SK-N-SH (cell line): ENCODE data around the gene AMFR. TPM values are rescaled to one million over a fixed set of nuclear protein-coding genes. Genes with fewer than 3 reads are reported as not detected.

Source experiments
- CTCF ChIA-PET: fragments of 300-600, 350-600 bp; formaldehyde crosslinking; extraction: SDS; loops from one replicate; lab custom pipeline; 2021; lab: Yijun Ruan, JAX
- POLR2A ChIA-PET: fragments of 350-600 bp; sonication (Branson Sonifier 250); formaldehyde crosslinking; extraction: SDS; loops from one replicate; lab custom pipeline; 2020; ENCODE audit warnings: antibody characterized with exemption, inconsistent platforms; lab: Yijun Ruan, JAX
- DNase-seq: peaks from one replicate; pipeline ENCODE4 v3.0.0; 2012
- H2AFZ ChIP-seq: fragments of 200-600 bp; sonication (generic); 2 replicates; pipeline ENCODE4 v1.8.1; 2016; ENCODE audit warnings: antibody characterized with exemption, mild to moderate bottlenecking, low read depth
- H3F3A ChIP-seq: fragments of 200-600 bp; sonication (generic); replicated peaks from 2 replicates; pipeline ENCODE3; 2016; ENCODE audit warnings: antibody characterized with exemption, mild to moderate bottlenecking; ENCODE audit not compliant: insufficient read depth
- H3K27ac ChIP-seq, 2 experiments: fragments of 200-500 bp in 1 of 2; fragments of 200-600 bp in 1 of 2; sonication (Bioruptor generic) in 1 of 2; sonication (generic), shearing (Covaris generic) in 1 of 2; 2 replicates each; pipeline versions ENCODE4 v1.5.1 to v1.6.1; 2014 to 2016; ENCODE audit warnings: low read depth in 2 of 2, inconsistent platforms in 1 of 2, low read length in 1 of 2, mild to moderate bottlenecking in 1 of 2, mixed read lengths in 1 of 2
- H3K27me3 ChIP-seq: fragments of 200-600 bp; sonication (generic), shearing (Covaris generic); 2 replicates; pipeline ENCODE4 v1.6.1; 2016; ENCODE audit warnings: mixed run types; ENCODE audit not compliant: insufficient read depth
- H3K36me3 ChIP-seq, 2 experiments: fragments of 200-500 bp in 1 of 2; fragments of 200-600 bp in 1 of 2; sonication (Bioruptor generic) in 1 of 2; sonication (generic) in 1 of 2; replicated peaks in 1 of 2; 2 replicates each; pipeline versions ENCODE3 to v1.5.1; 2014 to 2016; ENCODE audit warnings: low read length in 1 of 2, mild to moderate bottlenecking in 1 of 2; ENCODE audit not compliant: insufficient read depth in 2 of 2, control insufficient read depth in 1 of 2
- H3K4me1 ChIP-seq, 2 experiments: fragments of 200-500 bp in 1 of 2; fragments of 200-600 bp in 1 of 2; sonication (Bioruptor generic) in 1 of 2; sonication (generic), shearing (Covaris generic) in 1 of 2; 2 replicates each; pipeline versions ENCODE4 v1.5.1 to v1.6.1; 2014 to 2016; ENCODE audit warnings: low read depth in 1 of 2, low read length in 1 of 2, mixed run types in 1 of 2; ENCODE audit not compliant: insufficient read depth in 2 of 2, control insufficient read depth in 1 of 2
- H3K4me2 ChIP-seq: fragments of 200-600 bp; sonication (generic), shearing (Covaris generic); 2 replicates; pipeline ENCODE4 v1.6.1; 2017; ENCODE audit warnings: mixed run types
- H3K4me3 ChIP-seq, 2 experiments: fragments of 200-500 bp in 1 of 2; fragments of 200-600 bp in 1 of 2; sonication (Bioruptor generic) in 1 of 2; sonication (generic), shearing (Covaris generic) in 1 of 2; 2 replicates each; pipeline versions ENCODE4 v1.5.1 to v1.8.1; 2014 to 2016; ENCODE audit warnings: low read depth in 2 of 2, inconsistent platforms in 1 of 2, low read length in 1 of 2, mild to moderate bottlenecking in 1 of 2, mixed read lengths in 1 of 2, moderate library complexity in 1 of 2
- H3K79me2 ChIP-seq: fragments of 200-600 bp; sonication (generic); 2 replicates; pipeline ENCODE4 v1.8.1; 2017; ENCODE audit warnings: mild to moderate bottlenecking; ENCODE audit not compliant: insufficient read depth
- H3K9ac ChIP-seq: fragments of 200-600 bp; sonication (generic); 2 replicates; pipeline ENCODE4 v1.6.1; 2017; ENCODE audit warnings: mixed run types
- H3K9me2 ChIP-seq: fragments of 200-600 bp; sonication (generic); 2 replicates; pipeline ENCODE4 v1.6.1; 2017; ENCODE audit warnings: mixed run types
- H3K9me3 ChIP-seq: fragments of 200-600 bp; sonication (generic); 2 replicates; pipeline ENCODE4 v1.6.1; 2017; ENCODE audit warnings: mixed run types, mild to moderate bottlenecking, moderate library complexity
- H4K20me1 ChIP-seq: fragments of 200-600 bp; sonication (generic); 2 replicates; pipeline ENCODE4 v1.6.1; 2017; ENCODE audit warnings: mild to moderate bottlenecking, mixed run types; ENCODE audit not compliant: insufficient read depth
- ELF1 ChIP-seq: IDR thresholded peaks from 2 replicates; pipeline ENCODE4 v1.4.0; 2012
- EP300 ChIP-seq, 2 experiments: IDR thresholded peaks; 2 replicates each; pipeline versions ENCODE4 v1.4.0 to v1.6.1; 2012; ENCODE audit warnings: borderline replicate concordance in 1 of 2, low read depth in 1 of 2, low read length in 1 of 2
- FOXJ3 ChIP-seq: sonication (generic); formaldehyde crosslinking; IDR thresholded peaks from 2 replicates; pipeline ENCODE4 v1.5.1; 2020; ENCODE audit warnings: mild to moderate bottlenecking, missing genetic modification reagents
- FOXM1 ChIP-seq: IDR thresholded peaks from 2 replicates; pipeline ENCODE4 v1.4.0; 2012; ENCODE audit warnings: low read depth, mild to moderate bottlenecking
- GATA2 ChIP-seq: sonication (generic); formaldehyde crosslinking; IDR thresholded peaks from 2 replicates; pipeline ENCODE4 v1.5.0; 2020; ENCODE audit warnings: mild to moderate bottlenecking, missing genetic modification reagents
- MXI1 ChIP-seq: IDR thresholded peaks from 2 replicates; pipeline ENCODE4 v1.6.1; 2012; ENCODE audit warnings: mild to moderate bottlenecking, low read depth, low read length, improper control_type of control experiment
- NFIC ChIP-seq: IDR thresholded peaks from 2 replicates; pipeline ENCODE4 v1.4.0; 2012; ENCODE audit warnings: borderline replicate concordance
- NRF1 ChIP-seq: IDR thresholded peaks from 2 replicates; pipeline ENCODE4 v1.6.1; 2012; ENCODE audit warnings: low read depth, mild to moderate bottlenecking, low read length
- RXRA ChIP-seq: IDR thresholded peaks from 2 replicates; pipeline ENCODE4 v1.4.0; 2012; ENCODE audit warnings: low read depth, mild to moderate bottlenecking, borderline replicate concordance
- SIN3A ChIP-seq: IDR thresholded peaks from 2 replicates; pipeline ENCODE4 v1.6.1; 2012; ENCODE audit warnings: low read depth, mild to moderate bottlenecking, low read length, moderate library complexity, borderline replicate concordance
- SMC3 ChIP-seq: IDR thresholded peaks from 2 replicates; pipeline ENCODE4 v1.6.1; 2012; ENCODE audit warnings: low read depth, low read length, improper control_type of control experiment
- TAF1 ChIP-seq: IDR thresholded peaks from 2 replicates; pipeline ENCODE4 v1.6.1; 2012; ENCODE audit warnings: low read depth, mild to moderate bottlenecking, low read length, moderate library complexity, borderline replicate concordance
- TCF12 ChIP-seq: IDR thresholded peaks from 2 replicates; pipeline ENCODE4 v1.4.0; 2012
- TEAD4 ChIP-seq: IDR thresholded peaks from 2 replicates; pipeline ENCODE4 v1.4.0; 2012; ENCODE audit warnings: mild to moderate bottlenecking, borderline replicate concordance; ENCODE audit not compliant: insufficient read depth
- YY1 ChIP-seq: IDR thresholded peaks from 2 replicates; pipeline ENCODE4 v1.4.0; 2012; ENCODE audit warnings: low read depth, mild to moderate bottlenecking
- polyA plus RNA-seq, 3 experiments: library from polyadenylated mRNA; depleted of rRNA; stranded (reverse); fragments of >200 nt; gene quantifications; 2 replicates each; pipeline ENCODE4 v1.2.3, GENCODE V29; 2012
- TF ChIP-seq, protein P1 (sequence below): IDR thresholded peaks from 2 replicates; pipeline ENCODE4; 2012
- TF ChIP-seq, protein P2 (sequence below): fragments of 150-350 bp; IDR thresholded peaks from 2 replicates; pipeline ENCODE4 v1.6.1; 2016; ENCODE audit warnings: mild to moderate bottlenecking, low read depth, low read length
- TF ChIP-seq, protein P3 (sequence below): IDR thresholded peaks from 2 replicates; pipeline ENCODE4 v1.4.0; 2012; ENCODE audit warnings: low read depth, borderline replicate concordance
- TF ChIP-seq, protein P4 (sequence below): IDR thresholded peaks from 2 replicates; pipeline ENCODE4 v1.6.1; 2012; ENCODE audit warnings: mild to moderate bottlenecking, low read depth, low read length, moderate library complexity
- TF ChIP-seq, protein P5 (sequence below): IDR thresholded peaks from 2 replicates; pipeline ENCODE4 v1.4.0; 2012; ENCODE audit warnings: low read depth

AMFR gene
- polyA plus RNA-seq, 1 of the 3 experiments (the other 2 are of a cell fraction) = 65.3 TPM

DNA sequence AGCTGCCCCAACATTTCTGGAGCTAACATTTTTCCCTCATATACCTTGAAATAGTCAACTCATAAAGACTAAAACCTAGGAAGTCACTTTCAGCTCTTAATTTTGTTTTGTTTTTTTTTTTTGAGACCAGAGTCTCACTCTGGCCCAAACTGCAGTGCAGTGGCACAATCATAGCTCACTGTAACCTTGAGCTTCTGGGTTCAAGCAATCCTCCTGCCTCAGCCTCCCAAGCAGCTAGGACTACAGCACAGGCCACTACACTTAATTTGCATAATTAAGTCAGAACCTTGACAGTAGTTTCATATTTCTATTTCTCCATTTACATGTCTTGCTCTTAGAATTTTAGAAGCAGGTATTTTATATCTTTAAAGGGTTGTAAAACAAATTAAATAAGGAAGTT, 4.7 kb downstream of the AMFR start:
- TF ChIP-seq MXI1 = no peak
- TF ChIP-seq FOXM1 = no peak
- no peak for TF ChIP-seq FOXJ3 (CRISPR knock-in tag)
- TF ChIP-seq NFIC = no peak
- TF ChIP-seq TEAD4 = no peak
- TF ChIP-seq, protein P1, sequence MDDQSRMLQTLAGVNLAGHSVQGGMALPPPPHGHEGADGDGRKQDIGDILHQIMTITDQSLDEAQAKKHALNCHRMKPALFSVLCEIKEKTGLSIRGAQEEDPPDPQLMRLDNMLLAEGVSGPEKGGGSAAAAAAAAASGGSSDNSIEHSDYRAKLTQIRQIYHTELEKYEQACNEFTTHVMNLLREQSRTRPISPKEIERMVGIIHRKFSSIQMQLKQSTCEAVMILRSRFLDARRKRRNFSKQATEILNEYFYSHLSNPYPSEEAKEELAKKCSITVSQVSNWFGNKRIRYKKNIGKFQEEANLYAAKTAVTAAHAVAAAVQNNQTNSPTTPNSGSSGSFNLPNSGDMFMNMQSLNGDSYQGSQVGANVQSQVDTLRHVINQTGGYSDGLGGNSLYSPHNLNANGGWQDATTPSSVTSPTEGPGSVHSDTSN = no peak
- TF ChIP-seq RXRA = no peak
- TF ChIP-seq, protein P2, sequence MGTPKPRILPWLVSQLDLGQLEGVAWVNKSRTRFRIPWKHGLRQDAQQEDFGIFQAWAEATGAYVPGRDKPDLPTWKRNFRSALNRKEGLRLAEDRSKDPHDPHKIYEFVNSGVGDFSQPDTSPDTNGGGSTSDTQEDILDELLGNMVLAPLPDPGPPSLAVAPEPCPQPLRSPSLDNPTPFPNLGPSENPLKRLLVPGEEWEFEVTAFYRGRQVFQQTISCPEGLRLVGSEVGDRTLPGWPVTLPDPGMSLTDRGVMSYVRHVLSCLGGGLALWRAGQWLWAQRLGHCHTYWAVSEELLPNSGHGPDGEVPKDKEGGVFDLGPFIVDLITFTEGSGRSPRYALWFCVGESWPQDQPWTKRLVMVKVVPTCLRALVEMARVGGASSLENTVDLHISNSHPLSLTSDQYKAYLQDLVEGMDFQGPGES = no peak
- TF ChIP-seq TAF1 = no peak
- TF ChIP-seq, protein P3, sequence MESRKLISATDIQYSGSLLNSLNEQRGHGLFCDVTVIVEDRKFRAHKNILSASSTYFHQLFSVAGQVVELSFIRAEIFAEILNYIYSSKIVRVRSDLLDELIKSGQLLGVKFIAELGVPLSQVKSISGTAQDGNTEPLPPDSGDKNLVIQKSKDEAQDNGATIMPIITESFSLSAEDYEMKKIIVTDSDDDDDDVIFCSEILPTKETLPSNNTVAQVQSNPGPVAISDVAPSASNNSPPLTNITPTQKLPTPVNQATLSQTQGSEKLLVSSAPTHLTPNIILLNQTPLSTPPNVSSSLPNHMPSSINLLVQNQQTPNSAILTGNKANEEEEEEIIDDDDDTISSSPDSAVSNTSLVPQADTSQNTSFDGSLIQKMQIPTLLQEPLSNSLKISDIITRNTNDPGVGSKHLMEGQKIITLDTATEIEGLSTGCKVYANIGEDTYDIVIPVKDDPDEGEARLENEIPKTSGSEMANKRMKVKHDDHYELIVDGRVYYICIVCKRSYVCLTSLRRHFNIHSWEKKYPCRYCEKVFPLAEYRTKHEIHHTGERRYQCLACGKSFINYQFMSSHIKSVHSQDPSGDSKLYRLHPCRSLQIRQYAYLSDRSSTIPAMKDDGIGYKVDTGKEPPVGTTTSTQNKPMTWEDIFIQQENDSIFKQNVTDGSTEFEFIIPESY = no peak
- no peak for TF ChIP-seq NRF1
- TF ChIP-seq GATA2 (CRISPR knock-in tag) = no peak
- no peak for TF ChIP-seq EP300 (IDR thresholded peaks at IDR 0.05; ENCODE audit: borderline replicate concordance in 1 of 2, low read depth in 1 of 2, low read length in 1 of 2)
- TF ChIP-seq SMC3 = no peak
- TF ChIP-seq SIN3A = no peak
- no peak for TF ChIP-seq TCF12
- TF ChIP-seq, protein P4, sequence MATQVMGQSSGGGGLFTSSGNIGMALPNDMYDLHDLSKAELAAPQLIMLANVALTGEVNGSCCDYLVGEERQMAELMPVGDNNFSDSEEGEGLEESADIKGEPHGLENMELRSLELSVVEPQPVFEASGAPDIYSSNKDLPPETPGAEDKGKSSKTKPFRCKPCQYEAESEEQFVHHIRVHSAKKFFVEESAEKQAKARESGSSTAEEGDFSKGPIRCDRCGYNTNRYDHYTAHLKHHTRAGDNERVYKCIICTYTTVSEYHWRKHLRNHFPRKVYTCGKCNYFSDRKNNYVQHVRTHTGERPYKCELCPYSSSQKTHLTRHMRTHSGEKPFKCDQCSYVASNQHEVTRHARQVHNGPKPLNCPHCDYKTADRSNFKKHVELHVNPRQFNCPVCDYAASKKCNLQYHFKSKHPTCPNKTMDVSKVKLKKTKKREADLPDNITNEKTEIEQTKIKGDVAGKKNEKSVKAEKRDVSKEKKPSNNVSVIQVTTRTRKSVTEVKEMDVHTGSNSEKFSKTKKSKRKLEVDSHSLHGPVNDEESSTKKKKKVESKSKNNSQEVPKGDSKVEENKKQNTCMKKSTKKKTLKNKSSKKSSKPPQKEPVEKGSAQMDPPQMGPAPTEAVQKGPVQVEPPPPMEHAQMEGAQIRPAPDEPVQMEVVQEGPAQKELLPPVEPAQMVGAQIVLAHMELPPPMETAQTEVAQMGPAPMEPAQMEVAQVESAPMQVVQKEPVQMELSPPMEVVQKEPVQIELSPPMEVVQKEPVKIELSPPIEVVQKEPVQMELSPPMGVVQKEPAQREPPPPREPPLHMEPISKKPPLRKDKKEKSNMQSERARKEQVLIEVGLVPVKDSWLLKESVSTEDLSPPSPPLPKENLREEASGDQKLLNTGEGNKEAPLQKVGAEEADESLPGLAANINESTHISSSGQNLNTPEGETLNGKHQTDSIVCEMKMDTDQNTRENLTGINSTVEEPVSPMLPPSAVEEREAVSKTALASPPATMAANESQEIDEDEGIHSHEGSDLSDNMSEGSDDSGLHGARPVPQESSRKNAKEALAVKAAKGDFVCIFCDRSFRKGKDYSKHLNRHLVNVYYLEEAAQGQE = no peak
- no peak for TF ChIP-seq YY1
- TF ChIP-seq ELF1 = no peak
- TF ChIP-seq, protein P5, sequence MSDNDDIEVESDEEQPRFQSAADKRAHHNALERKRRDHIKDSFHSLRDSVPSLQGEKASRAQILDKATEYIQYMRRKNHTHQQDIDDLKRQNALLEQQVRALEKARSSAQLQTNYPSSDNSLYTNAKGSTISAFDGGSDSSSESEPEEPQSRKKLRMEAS = no peak
- CTCF ChIA-PET = interaction anchor here (1.1 kb wide), 1 partner anchor 19 kb away, joined by 3 read pairs; no protein-coding TSS in a partner anchor
- no peaks in the 10 kb centered on the region for H3K36me3 ChIP-seq

More for the DNA sequence above, 4.7 kb downstream of the AMFR start:
- peaks cover 5% of the 10 kb centered on the region; the same call in 1 of the 2 replicates for H3K9me3 ChIP-seq
- no peaks in the 10 kb centered on the region for H3K27me3 ChIP-seq
- peaks cover 4% of the 10 kb centered on the region for H3F3A ChIP-seq
- POLR2A ChIA-PET = no interaction called here
- H4K20me1 ChIP-seq = peaks cover 82% of the 10 kb centered on the region
- no peak overlapping the region for H3K4me2 ChIP-seq
- H2AFZ ChIP-seq = no peak overlapping the region
- no peak overlapping the region for H3K9ac ChIP-seq
- peaks cover 94% of the 10 kb centered on the region for H3K79me2 ChIP-seq
- peaks cover under 1 to 9% of the 10 kb centered on the region in 2 experiments; a peak in 3 of 4 replicates for H3K4me1 ChIP-seq
- no peaks in the 10 kb centered on the region for H3K9me2 ChIP-seq
- H3K27ac ChIP-seq = no peak overlapping the region
- no peak overlapping the region for H3K4me3 ChIP-seq
- no peak for DNase-seq
